Activated T-cell treated with anti-CD3 and anti-CD28 coated beads for 24 hours (primary cell): ENCODE data around the gene SPTB.

Experiments
- DNase-seq: peaks from one replicate; pipeline ENCODE4 v3.0.0-alpha.2; 2020; ENCODE audit warnings: low read depth

The SPTB gene

GRCh38 chr14:64748995-64749714 lies 130.6 kb downstream of the SPTB start:
- no peak for DNase-seq

DNA sequence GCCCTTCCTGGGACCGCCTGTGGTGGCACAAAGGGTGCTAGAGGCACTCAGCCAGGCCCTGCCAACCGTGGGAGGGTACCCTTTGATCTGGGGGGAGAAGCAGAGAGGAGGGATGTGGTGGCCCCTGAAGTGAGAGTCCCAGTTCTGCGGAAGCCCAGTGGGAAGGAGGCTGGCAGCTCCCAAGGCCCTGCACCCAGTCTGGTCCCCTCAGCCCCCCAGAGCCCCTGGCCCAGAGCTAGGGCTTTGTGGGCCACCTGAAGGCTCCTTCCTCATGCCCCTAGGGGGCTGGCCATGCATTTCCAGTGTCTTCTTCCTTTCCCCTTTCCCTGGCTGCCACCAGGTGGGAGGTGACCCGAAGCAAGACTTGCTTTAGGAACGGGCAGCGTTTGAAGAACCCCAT lies 131.2 kb downstream of the SPTB start:
- DNase-seq: no peak

DNA sequence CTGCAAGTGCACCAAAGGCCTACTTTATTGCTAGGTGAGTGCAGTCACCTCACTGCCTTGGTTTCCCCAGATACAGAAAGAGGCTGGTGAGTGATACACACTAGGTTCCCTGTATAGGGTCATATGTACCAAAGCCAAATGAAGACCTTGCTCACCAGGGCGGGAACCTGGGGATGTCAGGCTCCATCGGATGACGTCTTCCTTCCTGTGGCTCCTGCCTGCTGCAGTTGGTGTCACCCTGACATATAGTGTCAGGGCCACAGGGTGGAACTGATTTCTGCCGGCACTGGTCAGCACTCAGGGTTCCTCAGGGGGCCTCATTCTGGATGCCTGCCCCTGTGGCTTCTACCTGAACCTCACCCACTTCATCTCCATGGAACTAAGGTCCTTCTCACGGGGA lies 132.4 kb downstream of the SPTB start:
- DNase-seq: no peak

DNA sequence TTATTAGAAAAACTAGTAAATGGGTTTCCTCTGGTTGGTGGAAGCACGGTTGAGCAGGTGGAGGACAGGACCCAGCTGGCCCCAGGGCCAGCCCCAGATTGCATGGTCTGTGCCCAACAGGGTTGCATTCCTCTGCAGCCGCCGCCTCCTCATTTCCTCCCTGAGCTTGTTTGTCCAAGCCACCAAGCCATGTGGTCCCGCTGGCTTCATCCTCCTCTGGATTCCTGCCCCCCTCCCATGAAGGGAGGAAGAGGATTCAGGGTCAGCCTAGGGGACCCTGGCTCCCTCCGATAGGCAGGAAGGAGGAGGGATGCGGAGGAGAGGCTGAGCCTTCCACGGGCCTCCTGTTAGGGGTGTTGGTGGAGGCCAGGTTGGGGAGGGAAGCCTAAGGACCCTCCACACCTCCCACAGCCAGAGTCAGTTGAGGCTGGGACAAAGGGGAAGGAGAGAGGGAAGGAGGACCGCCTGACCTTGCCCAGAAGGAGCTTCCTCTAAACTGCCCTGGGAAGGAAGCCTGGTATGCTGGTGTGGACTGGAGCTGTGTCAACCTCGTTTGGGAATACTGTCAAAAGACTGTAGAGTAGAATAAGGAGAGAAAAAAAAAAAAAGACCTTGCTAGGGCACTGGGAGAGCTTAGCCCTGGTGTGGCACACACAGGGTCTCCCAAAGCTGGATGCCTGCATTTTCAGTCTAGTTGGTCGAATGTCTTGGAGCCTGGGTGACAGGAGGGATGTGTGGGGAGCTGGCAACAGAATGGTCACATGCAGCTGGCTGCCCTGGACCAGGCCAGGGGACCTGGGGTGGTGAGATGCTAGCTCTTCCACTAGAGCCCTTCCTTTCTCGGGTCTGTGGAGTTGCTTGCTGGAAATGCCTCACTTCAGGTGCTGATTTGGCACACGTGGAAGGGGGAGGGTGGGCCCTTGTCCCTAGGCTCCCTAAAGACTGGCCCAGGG lies 133.1 kb downstream of the SPTB start:
- DNase-seq: no peak

DNA sequence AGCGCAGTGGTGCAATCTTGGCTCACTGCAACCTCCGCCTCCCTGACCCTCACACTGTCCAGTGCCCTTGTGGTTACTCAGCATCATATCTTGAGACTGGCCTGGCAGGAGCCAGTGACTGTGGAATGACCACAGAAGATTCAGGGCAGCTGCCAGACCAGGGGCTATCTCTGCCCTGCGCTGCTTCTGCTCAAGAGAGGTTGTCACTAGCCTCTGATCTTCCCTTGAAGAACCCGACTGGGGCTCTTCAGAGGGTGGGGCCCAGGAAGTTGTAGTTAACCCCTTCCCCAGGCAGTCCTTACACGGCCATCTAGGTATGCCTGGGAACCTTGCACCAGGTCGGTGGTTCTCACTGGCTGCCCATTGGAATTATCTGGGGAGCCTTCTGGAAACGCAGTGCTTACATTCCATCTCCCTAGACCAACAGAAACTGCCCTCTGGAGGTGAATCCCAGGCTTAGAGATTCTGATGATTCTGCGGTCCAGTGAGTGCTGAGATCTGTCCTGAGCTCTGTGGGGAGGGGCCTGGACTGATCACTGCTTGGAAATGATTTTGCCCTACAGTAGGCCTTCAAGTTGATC lies 134.1 kb downstream of the SPTB start:
- no peak for DNase-seq

GRCh38 chr14:64743061-64743460 lies 136.6 kb downstream of the SPTB start:
- no peak for DNase-seq

GRCh38 chr14:64741961-64742360 lies 137.7 kb downstream of the SPTB start:
- DNase-seq: no peak

- no peak for DNase-seq
These were observed 138.5 kb downstream of the SPTB start for GRCh38 chr14:64741200-64741599.

DNA sequence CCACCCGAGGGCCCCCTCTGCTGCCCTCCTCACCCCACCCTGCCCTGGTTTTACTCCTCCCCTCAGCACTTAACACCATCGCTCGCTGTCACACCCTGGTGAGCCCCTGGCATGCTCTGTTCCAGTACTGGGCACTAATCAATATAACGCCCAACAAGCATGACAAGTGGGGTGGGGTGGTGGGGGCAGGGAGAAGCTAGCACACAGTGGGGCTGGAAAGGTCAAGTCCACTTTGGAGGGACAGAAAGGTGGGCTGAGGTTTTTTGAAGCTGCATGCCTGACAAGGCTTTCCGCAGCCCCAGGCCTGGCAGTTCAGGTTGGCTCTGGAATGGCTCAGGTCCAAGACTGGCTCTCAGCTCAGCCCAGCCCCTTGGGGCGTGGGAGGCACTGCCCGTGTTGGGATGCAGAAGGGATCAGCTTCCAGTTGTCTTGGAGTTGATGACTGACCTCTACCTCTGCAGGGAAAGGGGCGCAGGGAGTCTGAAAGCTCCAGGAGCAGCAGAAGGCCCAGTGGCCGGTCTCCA lies 141.4 kb downstream of the SPTB start:
- DNase-seq: no peak

- no peak for DNase-seq
These were observed 142.1 kb downstream of the SPTB start for GRCh38 chr14:64737391-64738280.

DNA sequence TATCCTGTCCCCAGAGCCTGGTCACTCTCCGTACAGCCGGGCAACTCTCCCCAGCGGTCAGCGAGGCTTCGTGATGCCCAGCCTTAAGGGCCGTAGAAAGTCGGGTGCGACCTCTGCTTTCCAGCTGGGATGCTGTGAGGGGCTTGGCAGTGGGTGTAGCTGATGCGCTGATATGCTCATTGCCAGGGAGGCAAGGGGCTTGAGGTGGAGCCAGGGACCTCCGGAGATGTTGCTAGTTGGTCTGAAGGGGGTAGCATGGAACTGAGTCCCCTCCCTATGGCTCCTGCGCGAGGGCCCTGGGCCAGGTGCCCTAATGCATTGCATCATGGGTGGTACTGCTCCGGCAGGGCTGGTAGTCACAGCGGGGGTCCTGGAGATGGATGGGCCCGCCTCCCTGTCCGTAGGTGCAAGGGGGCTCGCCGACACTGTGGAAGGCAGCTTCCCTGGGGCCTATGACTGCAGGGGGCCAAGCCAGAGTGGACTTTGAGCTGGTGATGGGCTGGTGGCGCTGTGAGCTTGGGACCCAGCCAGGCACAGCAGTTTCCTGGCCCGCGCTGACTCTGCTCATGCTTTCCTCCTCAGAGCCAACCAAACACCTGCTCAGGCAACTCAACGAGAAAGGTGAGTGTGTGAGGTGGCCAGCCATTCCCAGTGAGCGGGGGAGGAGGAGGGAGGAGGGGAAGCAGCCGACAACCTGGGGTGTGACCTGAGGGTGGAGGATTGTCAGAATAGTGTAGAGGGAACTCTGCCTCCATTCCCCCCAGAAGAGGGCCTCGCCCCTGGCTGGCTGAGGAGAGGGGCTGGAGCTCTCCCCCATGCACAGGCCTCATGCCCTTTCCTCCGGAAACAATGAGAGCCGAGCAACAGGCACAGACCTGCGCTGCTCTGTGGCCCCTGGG lies 143.2 kb downstream of the SPTB start:
- no peak for DNase-seq

- no peak for DNase-seq
These were observed 144.7 kb downstream of the SPTB start for GRCh38 chr14:64734990-64735389.

- no peak for DNase-seq
These were observed 145.8 kb downstream of the SPTB start for GRCh38 chr14:64733899-64734298.

DNA sequence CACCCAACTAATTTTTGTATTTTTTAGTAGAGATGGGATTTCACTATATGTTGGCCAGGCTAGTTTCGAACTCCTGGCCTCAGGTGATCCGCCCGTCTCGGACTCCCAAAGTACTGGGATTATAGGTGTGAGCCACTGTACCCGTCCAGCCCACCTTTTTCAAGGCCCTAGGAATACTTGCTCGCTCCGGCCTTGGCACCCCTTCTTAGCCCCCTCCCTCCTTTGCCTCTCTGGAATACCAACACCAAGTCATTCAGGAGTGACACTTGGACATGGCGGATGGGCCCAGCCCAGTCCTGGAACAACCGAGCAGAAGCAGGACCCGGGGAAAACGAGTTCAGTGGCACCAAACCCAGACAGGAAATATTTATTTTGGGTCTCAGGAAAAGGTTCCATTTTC lies 146.4 kb downstream of the SPTB start:
- no peak for DNase-seq

DNA sequence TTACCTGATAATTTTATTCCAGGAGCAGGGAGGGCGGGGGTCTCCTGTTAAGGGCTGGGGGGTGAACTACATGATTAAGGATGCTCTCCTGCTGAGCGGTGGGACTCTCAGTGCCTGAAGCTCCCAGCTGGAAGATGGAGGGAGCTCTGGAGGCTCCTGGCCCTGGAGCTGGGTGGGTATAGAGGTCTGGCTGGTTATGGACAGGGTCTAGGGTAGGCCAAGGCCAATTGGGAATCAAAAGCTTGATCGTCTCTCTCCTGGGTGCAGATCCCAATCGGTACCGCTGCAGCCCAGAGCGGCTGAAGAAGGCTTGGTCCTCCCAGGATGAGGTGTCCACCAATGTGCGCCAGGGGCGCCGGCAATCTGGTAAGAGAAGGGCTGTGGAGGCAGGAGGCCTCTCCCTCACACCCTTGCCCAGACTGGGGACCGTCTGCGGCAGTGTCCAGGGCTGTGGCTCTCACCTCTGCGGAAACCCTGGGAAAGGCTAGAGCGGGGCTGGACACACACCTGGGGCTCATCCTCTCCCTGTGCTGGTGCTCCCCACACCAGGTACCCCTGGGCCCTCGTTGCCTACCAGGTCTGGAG lies 147.1 kb downstream of the SPTB start:
- no peak for DNase-seq

DNA sequence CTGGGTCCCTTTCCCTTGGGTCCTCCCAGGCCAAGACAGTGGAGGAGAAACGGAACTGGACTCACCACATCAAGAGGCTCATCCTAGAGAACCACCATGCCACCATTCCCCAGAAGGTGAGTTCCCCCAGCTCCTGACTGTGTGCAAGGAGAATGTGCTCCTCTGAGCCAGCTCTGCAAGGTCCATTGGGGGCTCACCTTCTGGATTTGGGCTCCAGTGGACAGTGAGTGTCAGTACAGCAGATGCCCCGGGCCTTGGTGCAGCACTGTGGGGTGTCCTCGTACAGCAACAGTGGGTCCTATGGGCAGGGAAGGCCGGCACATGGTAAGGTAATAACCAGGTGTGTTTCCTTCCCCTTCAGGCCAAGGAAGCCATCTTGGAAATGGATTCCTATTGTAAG lies 147.6 kb downstream of the SPTB start:
- no peak for DNase-seq

GRCh38 chr14:64731141-64731581 lies 148.5 kb downstream of the SPTB start:
- DNase-seq: no peak

GRCh38 chr14:64730681-64731080 lies 149.0 kb downstream of the SPTB start:
- DNase-seq: no peak

- no peak for DNase-seq
These were observed 149.7 kb downstream of the SPTB start for GRCh38 chr14:64730061-64730440.

- no peak for DNase-seq
These were observed 150.2 kb downstream of the SPTB start for GRCh38 chr14:64729386-64730060.
